Fibroblast of villous mesenchyme (primary cell): ENCODE results near the gene CPT1C. TPM values are rescaled to one million over a fixed set of nuclear protein-coding genes. Genes with fewer than 3 reads are reported as not detected.

Source experiments
- DNase-seq: peaks from one replicate; pipeline ENCODE4 v3.0.0-alpha.2; 2010; ENCODE audit warnings: low read depth
- H3K4me3 ChIP-seq: 2 replicates; pipeline ENCODE4 v1.5.1; 2011; ENCODE audit warnings: low read depth, mild to moderate bottlenecking, low read length
- total RNA-seq: library from RNA; depleted of rRNA; stranded (reverse); fragments of >200 nt; gene quantifications from 2 replicates; pipeline ENCODE4 v1.2.3, GENCODE V29; 2012
- TF ChIP-seq, protein P1 (sequence below): IDR thresholded peaks from 2 replicates; pipeline ENCODE4 v1.5.1; 2012; ENCODE audit warnings: low read depth, mild to moderate bottlenecking, low read length; ENCODE audit not compliant: insufficient read depth

The CPT1C gene
- total RNA-seq, 1 donor: 32.0 TPM

DNA sequence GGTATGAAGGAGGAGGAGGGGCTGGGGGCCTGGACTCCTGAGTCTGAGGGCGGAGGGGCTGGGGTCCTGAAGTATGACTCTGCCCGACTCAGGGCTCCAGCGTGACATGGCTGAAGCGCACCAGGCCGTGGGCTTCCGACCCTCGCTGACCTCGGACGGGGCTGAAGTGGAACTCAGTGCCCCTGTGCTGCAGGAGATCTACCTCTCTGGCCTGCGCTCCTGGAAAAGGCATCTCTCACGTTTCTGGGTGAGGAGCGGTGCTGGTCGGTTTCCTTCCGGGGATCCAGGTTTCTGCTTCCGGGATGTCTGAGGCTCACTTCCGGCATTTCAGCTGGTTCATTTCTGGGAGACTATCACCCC, 1.2 kb downstream of the CPT1C start:
- peak overlapping the region; percentile 65 for H3K4me3 ChIP-seq
- no peak for DNase-seq
- TF ChIP-seq, protein P1, sequence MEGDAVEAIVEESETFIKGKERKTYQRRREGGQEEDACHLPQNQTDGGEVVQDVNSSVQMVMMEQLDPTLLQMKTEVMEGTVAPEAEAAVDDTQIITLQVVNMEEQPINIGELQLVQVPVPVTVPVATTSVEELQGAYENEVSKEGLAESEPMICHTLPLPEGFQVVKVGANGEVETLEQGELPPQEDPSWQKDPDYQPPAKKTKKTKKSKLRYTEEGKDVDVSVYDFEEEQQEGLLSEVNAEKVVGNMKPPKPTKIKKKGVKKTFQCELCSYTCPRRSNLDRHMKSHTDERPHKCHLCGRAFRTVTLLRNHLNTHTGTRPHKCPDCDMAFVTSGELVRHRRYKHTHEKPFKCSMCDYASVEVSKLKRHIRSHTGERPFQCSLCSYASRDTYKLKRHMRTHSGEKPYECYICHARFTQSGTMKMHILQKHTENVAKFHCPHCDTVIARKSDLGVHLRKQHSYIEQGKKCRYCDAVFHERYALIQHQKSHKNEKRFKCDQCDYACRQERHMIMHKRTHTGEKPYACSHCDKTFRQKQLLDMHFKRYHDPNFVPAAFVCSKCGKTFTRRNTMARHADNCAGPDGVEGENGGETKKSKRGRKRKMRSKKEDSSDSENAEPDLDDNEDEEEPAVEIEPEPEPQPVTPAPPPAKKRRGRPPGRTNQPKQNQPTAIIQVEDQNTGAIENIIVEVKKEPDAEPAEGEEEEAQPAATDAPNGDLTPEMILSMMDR: no peak

DNA sequence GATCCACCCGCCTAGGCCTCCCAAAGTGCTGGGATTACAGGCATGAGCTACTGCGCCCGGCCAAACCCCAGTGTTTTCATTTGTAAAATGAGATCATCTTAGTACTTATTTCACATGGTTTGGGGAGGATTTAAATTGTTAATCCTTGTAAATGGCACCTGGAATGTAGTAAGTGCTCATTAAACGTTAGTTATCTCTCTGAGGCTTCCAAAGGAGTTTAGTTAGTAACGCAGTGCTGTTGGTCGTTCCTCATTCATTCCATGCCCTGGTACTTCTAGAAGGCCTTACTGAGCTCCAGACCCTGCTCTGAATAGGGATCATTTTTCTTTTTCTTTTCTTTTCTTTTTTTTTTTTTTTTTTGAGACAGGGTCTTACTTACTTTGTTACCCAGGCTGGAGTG, 5.2 kb downstream of the CPT1C start:
- TF ChIP-seq, protein P1: no peak
- no peak overlapping the region for H3K4me3 ChIP-seq
- no peak for DNase-seq

DNA sequence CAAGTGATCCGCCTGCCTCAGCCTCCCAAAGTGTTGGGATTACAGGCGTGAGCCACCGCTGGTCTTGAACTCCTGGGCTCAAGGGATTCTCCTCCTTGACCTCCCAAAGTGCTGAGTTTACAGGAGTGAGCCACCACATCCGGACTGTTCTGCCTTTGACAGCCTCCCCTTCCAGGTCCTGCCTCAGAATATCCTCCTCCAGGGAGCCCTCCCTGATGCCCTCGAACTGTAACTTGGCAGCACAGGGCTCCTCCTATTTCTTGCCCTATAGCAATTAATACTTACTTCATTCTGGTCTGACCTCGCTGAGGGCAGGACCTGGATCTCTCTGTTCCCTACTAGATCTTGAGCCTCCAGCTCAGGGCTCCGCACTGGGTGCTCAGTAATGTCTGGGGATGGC, 5.9 kb downstream of the CPT1C start:
- no peak for DNase-seq
- no peak overlapping the region for H3K4me3 ChIP-seq
- TF ChIP-seq, protein P1: no peak

DNA sequence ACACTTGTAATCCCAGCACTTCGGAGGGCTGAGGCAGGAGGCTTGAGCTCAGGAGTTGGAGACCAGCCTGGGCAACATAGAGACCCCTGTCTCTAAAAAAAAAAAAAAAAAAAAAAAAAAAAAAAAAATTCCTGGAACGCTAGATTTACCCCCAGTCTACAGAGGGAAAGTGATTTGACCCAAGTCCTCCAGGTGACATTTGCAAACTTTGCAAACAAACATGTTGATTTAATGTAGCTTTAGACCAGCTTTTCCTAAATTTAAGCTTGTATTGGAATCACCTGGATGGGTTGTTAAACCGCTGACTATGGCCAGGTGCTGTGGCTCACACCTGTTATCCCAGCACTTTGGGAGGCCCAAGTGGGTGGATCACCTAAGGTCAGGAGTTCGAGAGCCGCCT, 8.4 kb downstream of the CPT1C start:
- TF ChIP-seq, protein P1: no peak
- no peak overlapping the region for H3K4me3 ChIP-seq
- no peak for DNase-seq

DNA sequence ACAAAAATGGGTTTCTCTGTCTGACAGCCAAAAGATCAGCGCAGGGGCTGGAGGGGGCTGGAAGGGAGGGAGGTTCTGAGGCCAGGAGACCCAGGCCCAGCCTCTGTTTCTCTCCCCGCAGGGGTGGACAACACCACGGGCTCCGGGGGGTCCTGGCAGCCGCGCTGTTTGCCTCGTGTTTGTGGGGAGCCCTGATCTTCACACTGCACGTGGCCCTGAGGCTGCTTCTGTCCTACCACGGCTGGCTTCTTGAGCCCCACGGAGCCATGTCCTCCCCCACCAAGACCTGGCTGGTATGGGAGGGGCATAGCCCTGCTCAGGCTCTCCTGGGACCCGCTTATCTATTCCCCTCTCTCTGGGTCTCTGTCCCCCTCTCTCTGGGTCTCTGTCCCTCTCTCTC, 9.6 kb downstream of the CPT1C start:
- TF ChIP-seq, protein P1: no peak
- no peak for DNase-seq
- H3K4me3 ChIP-seq: no peak overlapping the region

DNA sequence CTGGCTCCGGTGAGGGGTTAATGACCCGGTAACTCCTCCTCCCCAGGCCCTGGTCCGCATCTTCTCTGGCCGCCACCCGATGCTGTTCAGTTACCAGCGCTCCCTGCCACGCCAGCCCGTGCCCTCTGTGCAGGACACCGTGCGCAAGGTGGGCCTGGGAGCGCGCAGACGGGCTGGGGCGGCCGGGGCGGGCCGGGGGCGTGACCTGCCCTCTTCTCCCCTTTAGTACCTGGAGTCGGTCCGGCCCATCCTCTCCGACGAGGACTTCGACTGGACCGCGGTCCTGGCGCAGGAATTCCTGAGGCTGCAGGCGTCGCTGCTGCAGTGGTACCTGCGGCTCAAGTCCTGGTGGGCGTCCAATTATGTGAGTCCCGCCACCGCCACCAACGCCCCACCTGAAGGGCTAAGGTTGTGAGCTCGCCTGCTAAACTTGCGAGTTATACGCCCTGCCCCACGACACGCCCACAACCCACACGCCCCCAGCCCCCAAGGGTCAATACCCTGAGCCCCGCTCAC, 10.4 kb downstream of the CPT1C start:
- H3K4me3 ChIP-seq: no peak overlapping the region
- no peak for DNase-seq
- TF ChIP-seq, protein P1: no peak
